HG03575 (cell line): Measurements from ENCODE around the gene C17orf78.
"Not testable (repeated sequence)": the region's sequence is repeated elsewhere in the genome, so short reads cannot be mapped to it uniquely, and the experiment has no call there.

Experiments used
- ATAC-seq: cut with Tn5 transposase; IDR thresholded peaks from one replicate; pipeline ENCODE4 v1.9.1; 2021; ENCODE audit not compliant: unreplicated experiment, insufficient number of reproducible peaks, low FRiP score; ENCODE audit errors: extremely low read depth

The C17orf78 gene

DNA sequence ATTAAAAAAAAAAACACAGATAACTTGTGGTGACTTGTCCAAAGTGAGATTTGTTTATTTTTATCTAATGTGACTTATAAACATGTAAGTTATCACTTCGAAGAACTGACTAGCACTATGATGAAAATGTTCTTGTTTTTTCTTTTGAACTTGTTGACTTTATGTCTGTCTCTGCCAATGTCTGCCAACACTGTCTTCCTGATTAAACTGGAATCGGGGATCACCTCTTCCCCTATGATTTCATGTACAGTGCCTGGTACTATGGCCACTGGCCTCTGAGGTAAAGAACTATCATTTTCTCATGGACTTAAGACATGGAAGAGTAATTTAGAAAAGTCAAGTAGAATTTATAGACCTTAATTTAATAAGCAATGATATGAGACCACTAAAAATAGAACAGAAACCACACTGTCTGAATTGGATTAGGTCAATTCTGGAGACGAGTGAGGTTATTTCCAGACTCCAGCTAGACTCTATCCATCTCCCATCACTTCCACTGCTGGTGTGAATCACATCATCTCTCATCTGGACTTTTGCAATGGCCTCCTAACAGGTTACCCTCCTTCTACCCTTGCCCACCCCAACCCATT, 8.9 kb downstream of the C17orf78 start:
- ATAC-seq = no peak

DNA sequence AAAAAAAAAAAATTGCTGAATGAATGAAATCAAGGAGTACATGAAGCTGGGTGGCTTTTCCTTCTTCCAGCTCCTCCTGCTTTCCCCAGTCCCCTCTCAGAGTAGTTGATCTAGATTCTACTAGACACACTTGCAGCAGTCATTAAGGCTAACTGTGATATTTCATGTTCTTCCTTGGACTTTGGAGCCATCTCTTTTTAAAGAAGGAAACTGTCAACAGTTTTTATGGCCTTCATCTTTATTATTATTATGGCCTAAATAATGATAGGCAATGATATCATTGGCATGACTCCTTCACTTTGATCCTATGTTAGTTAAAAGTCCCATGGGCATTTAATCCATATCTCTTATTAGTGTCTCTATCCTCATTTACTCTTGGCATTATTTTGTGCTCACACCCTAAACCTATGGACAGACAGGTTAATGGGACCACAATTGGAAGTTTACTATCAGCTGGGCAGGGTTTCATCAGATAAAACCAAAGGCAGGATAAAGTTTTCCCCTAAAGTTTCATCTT, 9.7 kb downstream of the C17orf78 start:
- no peak for ATAC-seq

DNA sequence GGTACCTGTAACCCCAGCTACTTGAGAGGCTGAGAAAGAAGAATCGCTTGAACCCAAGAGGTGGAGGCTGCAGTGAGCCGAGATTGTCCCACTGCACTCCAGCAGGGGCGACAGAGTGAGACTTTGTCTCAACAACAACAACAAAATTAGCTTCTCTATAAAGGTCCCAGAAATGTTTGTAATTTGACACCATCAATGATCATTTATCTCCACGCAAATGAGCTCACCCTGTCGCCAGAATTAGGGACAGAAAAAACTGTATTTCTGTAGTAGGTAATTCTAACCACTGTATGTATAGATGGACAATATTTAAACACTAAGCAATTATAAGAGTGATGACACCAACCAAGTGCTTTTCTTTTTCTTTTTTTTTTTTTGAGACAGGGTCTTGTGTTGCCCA, 10.7 kb downstream of the C17orf78 start:
- no peak for ATAC-seq

DNA sequence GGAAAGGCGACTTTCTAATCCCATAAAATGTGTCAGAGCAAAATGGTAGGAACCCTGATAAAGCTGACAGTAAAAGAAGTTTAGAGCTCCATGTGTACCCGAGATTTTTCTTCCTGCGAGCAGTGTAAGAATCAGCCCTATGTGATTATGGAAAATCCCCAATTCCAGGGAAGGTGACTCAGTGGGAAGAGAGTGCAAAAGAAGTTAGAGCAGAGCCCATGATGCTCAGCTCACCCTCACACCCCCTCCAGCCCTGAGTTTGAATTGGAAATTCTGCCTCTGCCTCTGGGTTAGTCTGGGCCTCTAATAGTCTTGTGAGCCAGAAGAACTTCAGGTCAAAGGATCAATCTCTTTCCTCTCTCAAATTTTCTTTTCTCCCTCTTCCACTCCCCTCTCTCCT, 12.5 kb downstream of the C17orf78 start:
- no peak for ATAC-seq

DNA sequence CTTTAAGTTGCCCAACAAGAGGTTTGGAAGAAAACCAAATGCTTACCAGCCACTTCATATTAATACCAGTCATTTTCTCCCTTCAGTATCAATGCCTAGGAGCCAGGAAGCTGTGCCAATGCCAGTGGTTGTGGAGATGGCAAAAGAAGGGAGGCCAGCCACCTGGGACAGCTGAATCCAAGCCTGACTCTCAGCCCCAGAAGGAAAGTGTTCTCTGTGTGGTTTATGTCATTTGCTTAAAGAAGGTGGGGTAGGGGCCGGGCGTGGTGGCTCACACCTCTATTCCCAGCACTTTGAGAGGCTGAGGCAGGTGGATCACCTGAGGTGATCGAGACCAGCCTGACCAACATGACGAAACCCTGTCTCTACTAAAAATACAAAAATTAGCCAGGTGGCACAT, 13.4 kb downstream of the C17orf78 start:
- ATAC-seq = no peak

DNA sequence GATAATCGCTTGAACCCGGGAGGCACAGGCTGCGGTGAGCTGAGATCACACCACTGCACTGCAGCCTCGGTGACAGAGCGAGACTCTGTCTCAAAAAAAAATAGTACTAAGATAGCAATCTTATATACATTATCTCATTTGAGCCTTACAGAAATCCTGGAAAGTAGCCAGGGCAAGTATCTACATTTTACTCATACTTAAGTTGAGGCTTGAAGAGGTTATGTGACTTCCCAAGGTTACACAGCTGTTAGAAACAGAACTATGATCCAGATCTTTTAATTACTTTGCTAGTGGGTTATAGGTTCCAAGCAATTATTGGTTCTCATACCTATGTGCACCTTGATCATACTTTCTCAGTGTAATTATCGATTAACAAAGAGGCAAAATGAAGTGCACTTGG, 15.4 kb downstream of the C17orf78 start:
- no peak for ATAC-seq

DNA sequence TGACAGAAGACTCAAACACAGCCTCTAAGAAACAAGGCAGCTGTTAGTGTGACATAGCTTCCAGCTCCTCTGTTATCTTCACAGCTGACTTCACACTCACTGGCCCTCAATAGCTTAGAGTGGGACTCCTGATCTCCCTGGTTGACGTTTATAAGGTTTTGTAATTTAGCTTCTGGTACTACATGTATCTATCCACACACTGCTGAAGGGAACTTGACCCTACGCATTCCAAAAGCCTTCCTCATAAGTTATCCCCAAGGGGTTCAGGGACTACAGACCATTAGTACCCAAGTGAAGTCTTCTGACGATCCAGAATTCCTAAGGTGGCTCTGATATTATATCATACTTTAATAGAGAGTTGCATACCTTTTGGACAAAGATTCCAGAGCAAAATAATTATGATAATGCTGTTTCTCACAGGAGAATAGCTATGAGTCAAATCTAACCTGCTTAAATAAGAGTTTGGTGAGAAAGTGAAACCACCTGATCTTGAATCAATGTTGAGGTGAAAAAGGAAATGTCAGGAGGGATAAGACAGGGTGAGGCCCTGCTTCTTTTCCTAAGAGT, 16.3 kb downstream of the C17orf78 start:
- ATAC-seq = no peak

DNA sequence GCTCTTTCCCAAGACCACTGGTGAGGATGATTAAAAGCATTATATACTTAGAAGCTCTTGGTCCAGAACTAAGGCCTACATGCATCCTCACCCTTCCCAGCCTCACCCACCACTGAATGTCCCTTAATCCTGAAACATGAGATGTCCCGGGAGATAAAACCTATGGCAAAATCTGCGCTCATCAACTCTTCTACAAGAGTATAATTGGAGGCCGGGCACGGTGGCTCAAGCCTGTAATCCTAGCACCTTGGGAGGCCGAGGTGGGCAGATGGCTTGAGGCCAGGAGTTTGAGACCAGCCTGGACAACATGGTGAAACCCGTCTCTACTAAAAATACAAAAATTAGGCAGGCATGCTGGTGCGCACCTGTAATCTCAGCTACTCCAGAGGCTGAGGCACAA, 17.6 kb downstream of the C17orf78 start:
- ATAC-seq = no peak

DNA sequence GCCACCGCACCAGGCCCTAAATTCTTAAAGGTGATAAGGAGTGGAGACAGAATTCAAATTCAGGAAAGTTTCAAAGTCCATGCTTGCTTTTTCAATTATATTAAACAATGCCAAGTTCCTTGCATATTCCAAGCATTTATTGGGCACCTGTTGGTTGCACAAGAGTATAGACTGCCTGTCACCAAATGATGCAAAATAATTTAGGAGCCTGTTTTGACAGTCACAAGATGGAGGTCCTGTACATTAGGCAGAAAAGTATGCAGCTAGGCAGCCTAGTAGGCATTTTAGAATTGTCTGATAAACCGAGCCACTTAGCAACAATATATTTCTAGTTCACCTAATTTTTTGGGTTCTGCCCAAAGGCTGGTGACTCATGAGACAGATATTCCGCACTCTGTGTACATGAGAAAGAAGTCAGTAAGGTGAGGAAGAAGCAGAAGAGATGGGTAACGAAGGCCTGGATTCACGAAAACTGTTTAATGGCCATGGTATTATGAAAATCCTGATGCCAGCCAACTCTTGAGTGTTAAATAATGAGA, 23.5 kb downstream of the C17orf78 start:
- no peak for ATAC-seq

DNA sequence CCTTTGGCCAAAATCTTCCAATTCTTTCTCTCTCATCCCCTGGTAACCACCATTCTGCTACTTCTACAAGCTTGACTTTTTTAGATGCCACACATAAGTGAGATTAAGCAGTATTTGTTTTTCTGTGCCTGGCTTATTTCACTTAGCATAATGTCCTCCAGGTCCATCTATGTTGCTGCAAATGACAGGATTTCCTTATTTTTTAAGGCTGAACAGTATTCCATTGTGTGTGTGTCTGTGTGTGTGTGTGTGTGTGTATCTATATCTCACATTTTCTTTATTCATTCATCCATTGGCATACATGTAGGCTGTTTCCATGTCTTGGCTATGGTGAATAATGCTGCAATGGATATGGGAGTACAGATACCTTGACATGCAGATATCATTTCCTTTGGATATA, 24.7 kb downstream of the C17orf78 start:
- no peak for ATAC-seq

DNA sequence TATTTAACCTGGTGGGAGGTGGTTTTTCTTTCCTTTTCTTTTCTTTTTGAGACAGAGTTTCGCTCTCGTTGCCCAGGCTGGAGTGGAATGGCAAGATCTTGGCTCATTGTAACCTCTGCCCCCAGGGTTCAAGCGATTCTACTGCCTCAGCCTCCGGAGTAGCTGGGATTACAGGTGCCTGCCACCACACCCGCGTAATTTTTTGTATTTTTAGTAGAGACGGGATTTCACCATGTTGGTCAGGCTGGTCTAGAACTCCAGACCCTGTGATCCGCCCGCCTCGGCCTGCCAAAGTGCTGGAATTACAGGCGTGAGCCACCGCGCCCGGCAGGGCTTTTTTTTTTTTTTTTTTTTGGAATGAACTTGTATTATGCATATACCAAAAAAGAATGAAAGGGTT, 29.7 kb downstream of the C17orf78 start:
- not testable (repeated sequence) for ATAC-seq

DNA sequence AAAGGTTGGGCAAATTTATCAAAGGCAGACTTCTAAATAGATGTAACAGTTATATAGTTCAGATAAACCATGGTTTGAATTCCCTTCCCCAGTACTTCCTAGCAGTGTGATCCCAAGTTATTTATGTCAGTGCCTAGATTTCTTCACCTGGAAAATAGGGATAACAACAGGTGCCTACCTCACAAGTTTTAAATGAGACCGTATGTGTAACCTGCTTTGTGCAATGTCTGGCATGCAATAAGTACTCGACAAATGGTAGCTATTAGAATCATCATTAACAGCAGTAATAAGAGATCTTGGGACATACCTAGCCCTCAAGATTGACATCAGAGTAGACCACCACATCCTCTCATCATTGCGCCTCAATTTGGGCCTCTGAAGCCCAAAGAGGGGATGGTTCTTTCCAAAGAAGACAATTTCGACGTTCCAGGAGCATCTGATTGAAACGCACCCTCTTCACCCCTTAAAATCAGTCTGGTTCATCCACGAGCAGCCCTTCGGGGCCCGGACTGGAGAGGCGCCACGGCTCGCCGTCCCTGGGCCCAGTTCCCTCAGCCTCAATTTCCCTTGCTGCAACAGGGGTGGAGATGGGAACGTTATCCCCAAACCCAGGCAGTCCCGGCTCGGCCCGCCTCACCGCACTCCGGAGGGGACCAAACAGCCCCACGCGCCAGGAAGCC, 30.3 kb downstream of the C17orf78 start:
- ATAC-seq = no peak

DNA sequence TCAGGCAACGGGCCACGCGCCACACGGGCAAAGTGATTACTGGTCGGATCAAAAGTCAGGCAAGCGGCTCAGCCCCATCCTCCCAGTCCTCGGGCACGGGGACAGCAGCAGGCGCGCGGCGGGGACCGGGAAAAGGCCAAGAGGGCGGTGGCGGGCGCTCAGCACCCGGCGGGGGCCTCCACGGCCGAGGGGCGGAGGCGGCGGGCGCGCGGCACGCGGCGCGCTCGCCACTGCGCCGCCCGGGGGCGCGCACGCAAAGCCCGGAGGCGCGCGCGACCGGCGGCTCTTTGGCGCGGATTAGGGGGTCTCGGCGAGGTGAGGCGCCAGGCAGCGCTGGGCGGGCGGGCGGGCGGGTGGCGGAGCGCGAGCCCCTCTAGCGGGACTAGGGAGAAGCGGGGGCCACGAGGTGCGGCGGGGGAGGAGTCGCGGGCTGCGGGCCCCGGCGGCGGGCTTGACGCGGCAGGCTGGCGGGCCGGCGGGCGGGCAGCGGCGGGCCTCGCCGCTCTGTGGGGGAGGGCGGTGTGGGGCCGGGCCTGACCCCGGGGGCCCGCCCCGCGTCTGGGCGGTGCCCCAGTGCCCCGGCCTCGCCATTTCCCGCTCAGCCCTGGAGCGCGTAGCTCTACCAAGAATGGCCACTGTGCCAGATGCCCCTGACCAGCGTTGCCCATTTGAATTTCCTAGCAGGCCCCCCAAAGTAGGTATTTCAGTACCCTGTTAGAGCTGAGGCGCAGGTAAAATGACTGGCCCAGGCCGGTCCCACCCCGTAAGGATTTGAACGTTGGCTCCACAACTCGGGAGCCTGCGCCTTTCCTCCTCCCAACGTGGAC, 31.1 kb downstream of the C17orf78 start, which contains the start of the genes ACACA and TADA2A:
ACACA (minus strand) TSS at position 202 of the 827 bp plus-strand sequence. CDS start 537 bp downstream, outside the sequence.
TADA2A (plus strand) TSS at position 252 of the 827 bp plus-strand sequence. CDS start 4,480 bp downstream, outside the sequence.
- ATAC-seq = no peak

DNA sequence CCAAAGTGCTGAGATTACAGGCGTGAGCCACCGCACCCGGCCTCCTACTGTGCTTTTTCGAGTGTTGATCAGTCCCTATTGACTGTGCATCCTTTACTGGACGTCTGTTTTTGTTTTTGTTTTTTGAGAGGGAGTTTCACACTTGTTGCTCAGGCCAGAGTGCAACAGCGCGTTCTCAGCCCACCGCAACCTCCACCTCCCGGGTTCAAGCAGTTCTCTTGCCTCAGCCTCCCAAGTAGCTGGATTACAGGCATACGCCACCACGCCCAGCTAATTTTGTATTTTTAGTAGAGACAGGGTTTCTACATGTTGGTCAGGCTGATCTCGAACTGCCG, 32.3 kb downstream of the C17orf78 start:
- not testable (repeated sequence) for ATAC-seq

DNA sequence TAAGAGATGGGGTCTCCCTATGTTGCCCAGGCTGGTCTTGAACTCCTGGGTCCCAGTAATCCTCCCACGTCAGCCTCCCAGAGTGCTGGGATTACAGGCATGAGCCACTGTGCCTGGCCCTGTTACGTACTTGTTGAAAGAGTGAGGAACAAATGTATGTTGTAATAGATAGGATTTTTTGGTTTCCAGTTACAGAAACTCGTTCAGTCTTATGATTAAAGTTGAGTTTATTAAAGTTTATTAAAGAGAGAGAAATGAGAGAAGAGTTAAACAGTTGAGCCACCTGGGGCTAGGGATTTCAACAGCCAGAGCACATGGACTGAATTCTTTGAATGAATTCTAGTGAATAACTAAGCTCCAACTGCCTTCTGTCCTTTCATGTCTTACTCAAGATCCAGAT, 34.6 kb downstream of the C17orf78 start:
- ATAC-seq = no peak

DNA sequence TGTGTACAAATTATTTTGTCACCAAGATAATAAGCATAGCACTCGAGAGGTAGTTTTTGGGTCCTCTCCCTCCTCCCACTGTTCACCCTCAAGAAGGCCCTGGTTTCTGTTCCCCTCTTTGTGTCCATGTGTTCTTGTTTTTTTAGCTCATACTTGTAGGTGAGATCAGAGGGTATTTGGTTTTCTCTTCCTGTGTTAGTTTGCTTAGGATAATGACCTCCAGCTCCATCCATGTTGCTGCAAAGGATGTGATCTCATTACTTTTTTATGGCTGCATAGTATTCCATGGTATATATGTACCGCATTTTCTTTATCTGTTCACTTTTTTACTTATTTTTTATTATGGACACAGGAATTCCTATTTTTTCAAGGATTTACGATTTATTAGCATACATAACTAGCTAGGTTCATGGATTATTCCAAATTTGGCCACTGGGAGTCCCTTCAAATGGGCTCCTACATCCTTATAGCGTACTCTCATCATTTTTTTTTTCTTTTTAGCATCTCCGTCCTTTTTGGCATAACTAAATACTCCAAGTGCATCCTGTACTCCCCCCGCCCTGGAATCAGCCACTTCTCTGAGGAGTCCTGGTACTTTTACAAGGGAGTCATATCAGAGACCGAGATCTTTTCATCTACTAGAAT, 38.2 kb downstream of the C17orf78 start:
- no peak for ATAC-seq

DNA sequence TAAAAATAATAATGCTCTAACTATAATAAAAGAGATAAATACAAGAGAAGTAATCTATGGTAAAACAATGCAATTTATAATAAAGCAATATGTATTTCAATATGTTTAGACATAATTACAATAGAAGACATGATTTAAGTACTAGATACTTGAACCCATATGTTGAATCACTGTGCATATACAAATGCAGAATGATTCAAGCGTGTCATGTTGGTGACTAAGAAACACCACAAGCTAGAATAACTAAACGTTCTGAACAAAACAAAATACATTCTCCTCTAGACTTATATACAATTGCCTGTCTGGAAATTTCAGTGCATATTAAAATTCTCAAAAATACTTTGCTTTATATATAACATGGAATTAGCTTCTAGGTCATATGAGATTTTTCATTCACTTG, 42.1 kb downstream of the C17orf78 start:
- ATAC-seq = no peak

DNA sequence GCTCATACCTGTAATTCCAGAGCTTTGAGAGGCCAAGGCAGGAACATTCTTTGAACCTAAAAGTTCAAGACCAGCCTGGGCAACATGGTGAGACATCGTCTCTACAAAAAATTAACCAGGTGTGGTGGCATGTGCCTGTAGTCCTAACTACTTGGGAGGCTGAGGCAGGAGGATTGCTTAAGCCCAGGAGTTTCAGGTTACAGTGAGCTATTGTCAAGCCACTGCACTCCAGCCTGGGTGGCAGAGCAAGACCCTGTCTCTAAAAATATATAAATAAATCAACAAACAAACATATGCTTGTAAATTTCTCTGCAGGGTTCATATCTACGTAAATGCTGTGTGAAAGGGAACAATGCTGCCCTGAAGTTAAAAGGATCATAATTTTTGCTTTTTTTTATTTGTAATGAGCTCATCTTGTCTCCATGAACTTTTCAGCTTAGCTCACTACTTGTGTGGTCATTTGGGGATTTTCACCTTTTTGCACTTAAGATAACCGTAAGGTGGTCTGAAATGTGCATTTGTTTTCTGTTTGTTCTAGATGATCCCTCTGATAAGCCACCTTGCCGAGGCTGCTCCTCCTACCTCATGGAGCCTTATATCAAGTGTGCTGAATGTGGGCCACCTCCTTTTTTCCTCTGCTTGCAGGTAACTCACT, 47.3 kb downstream of the C17orf78 start:
- ATAC-seq = no peak
